NOMO-1 treated with dmso at 0.1 percent for 144 hours (cell line): ENCODE measurements around the gene SMYD5.
"Not testable (repeated sequence)": the region's sequence is repeated elsewhere in the genome, so short reads cannot be mapped to it uniquely, and the experiment has no call there.

Experiments used
- DNase-seq: peaks from one replicate; lab custom pipeline; 2025; ENCODE audit not compliant: unreplicated experiment; lab: John Stamatoyannopoulos, UW

The SMYD5 gene

DNA sequence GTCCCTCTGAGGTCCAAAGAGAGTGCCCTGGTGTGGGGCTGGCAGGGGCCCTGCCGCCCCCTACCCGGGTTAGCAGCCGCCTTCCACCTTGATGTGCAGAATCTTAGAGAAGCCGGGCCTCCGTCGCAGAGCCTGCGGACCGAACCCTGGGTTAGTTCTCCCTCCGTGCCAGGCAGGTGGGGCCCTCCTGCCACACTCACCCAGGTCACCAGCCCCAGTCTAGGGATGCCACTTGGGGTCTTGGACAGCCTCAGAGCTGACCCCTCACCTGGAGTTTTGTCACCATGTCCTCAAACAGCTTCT is 44.8 kb downstream of the SMYD5 start:
- no peak for DNase-seq

DNA sequence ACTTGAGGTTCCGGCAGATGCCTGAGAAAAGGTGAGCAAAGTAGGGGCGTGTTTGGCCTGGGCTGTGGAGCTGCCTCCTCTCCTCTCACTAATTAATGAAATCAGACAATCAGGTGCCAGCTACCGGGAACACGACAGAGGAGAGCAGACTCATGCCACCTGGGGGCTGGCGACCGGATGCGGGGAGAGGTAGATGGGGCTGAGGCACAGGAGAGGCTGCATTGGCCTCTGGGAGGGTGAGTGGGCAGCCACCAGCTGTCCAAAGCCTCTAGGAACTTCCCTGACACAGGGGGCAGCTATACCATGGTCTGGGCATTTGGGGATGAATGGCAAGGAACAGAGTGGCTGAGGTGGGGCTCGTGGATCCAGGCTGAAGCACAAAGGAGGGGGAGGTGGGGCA is 45.2 kb downstream of the SMYD5 start:
- no peak for DNase-seq

DNA sequence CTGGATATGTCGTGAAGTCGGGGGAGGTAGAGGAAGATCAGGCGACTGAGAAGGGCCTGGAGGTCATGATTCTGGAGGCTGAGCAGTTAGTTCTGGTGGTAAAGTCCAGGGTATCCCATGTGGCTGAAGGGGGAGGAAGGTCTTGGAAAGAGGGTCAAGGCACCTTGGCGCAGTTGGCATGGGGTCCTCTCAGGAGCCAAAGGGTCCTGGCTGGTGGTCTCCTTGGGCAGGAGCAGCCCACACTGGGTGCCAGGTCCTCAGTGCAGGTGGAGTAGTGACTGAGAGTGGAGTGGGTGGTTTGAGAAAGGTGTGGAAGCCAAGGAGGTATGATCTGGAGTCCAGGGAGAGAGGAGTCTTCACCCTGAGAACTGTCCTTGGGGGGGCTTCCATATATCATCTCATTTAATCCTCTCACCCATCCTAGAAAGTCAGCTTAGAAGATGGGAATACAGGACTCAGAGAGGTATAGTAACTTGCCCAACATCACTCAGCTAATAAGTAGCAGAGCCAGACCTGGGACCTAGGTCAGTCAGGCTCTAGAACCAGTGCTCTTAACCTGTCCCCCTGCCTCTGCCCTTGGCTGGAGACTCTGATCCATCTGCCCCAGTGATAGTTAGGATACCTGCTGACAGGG is 45.8 kb downstream of the SMYD5 start:
- DNase-seq, result no peak

DNA sequence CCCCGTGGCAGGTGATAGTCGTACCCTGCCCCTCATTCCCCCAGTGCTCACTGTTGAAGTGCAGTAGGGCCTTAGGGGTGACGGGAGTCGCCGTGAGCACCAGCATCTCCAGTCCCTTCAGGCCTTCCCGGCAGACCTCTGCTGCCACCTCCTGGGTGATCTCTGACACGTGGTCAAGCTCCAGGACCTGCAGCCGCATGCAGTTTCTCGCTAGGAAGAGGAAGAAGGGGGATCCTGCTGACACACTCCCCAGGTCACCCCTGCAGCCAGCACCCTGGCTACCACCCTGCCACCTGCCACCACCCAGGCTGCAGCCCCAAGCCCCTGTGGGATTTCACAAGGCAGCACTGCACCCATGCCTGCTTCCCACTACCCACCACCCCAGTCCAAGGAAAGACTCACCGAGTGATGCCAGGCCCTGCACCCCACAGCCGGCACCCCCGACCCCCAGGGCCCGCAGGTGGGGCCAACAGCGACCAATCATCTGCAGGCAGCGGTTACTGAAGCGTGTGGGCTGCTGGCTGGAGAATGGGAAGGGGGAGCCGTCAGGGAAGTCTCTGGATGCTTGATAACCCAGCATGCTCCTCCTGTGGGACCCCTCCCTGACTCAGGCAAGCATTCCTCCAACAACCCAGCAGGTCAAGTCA is 46.4 kb downstream of the SMYD5 start:
- DNase-seq, result no peak

DNA sequence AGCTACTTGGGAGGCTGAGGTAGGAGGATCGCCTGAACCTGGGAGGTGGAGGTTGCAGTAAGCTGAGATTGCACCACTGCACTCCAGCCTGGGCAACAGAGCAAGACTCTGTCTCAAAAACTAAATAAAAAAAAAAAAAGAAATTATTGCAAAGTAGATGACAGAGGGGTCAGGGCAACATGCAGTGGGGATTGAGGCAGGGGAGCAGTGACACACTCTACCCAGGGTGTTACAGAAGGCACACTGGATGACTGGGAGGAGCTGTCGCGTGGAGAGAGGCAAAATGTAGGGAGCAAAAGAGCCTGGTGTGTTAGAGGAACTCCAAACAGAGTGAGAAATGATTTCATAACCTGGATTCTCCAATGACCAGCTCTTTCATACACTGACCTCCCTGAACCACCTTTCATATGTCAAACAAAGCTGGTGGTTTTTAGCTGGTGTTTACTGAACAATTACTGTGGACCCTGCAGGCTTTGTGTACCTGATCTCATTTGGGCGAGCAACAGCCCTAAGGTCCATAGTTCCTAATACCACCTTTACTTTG is 48.1 kb downstream of the SMYD5 start:
- DNase-seq, result no peak

DNA sequence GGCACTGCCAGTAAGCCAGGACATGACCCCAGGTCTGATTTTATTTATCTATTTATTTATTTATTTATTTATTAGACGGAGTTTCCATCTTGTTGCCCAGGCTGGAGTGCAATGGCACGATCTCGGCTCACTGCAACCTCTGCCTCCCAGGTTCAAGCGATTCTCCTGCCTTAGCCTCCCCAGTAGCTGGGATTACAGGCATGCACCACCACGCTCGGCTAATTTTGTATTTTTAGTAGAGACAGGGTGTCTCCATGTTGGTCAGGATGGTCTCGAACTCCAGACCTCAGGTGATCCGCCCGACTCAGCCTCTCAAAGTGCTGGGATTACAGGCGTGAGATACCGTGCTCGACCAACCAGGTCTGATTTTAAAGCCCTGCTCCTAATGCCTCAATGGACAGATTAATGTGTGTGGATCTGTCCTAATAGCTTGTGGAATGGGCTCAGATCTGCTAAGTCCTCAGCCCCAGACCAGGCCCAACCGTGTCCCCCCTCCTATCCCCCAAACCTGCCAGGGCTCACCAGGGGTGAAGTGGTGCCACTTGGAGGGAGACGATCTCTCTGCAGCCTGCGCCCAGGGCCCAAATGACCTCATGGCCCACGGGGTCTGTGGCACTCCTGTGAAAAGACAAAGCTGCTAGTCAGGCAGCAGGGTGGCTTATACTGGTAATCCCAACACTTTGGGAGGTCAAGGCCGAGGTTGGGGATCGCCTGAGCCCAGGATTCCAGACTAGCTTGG is 48.8 kb downstream of the SMYD5 start:
- DNase-seq, result not testable (repeated sequence)

DNA sequence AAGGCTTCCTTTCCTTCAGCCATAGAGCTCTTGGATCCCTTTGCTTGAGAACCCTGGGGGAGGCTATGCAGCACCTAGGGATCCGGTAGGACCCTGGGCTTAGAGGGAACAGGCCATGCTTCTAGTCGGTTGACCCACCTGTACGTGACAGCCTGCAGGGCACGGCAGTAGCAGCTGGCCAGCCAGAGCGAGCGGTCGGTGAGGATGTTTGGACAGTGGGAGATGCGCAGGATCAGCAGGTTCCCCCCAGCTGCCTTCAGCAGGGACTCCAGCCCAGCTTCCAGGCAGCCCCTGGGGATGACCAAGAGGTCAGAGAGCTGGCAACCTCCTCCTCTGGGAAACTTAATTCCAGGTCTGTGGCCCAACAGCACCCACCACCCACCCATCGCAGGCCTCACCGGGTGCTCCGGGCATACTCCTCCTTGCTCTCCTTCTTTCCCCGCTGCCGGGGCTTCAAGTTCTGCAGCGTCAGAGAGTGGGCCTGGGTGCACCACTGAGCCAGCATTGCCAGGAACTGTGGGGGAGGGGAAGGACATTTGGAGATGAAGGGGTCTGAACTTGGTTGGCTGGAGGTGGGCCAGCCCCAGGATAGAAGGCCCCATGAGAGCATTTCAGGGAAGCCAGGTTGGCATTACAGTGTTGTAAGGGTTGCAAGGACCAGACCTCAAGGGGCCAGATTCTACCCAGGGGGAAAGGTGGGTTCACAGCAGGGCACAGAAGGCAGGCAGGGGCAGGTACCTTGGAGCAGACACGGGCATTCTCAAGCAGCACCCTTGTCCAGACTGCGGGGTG is 49.7 kb downstream of the SMYD5 start:
- no peak for DNase-seq

DNA sequence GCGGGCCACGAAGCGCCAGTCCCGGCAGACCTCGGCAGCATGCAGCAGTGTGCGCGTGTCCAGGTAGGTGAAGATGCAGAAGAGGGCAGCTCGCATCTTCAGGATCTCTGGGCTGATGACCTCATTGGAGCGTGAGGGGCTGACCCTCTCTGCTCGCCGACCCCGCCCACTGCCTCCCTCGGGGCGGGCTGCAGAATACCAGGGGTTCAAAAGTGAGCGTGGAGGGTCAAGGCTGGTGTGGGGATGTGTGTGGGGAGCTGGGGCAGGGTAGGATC is 50.2 kb downstream of the SMYD5 start:
- no peak for DNase-seq

DNA sequence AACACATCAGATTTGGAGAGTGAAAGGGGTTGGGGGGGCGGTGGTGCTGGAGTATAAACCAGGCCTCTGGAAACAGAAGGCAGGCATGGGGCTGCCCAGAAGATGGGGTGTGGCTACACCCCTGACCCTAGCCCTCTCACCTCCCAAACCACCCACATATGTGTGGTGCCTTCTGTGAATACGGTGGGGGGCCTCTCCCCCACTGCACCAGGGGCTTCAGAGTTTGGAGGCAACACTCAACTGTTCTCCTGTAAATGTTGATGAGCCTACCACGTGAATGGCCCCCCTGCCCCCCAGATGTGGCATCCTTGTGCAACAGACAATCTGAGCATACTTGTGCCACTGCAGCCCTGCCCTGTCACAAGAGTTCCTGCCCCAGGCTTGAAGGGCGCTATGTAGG is 50.7 kb downstream of the SMYD5 start:
- DNase-seq, result no peak

DNA sequence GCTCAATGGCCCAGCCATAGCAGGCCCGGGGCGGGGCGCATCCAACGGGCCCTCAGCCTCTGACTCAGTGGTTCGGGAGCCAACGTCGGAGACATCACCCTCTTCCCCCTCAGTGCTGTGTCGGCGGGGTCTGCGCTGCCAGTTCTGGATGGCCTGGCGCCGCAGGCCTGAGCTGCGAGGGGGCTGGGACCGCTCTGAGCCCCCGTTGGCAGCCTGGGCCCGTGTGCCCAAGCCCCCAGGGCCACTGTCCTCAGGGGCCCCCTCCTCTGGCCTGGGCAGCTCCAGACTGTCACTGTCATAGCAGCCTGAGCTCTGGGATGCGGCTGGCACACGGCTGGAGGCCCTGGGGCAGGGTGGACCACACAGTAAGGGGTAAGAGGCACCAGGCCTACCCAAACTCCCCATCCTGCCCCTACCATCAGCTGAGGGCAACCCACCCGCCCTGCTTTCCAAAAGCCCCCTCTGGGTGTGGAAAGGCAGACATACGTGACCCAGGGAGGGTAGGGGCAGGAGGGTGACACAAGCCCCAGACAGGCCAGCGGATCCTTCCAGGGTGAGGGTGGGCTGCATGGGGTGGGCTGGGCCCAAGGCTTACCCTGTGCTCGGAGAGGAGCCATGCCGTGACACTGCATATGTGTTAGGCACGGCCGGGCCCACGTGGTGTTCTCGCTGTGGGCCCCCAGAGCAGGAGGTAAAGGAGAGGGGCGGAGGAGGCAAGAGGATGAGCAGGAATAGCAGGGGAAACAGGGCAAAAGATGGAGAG is 51.4 kb downstream of the SMYD5 start:
- DNase-seq, result no peak

DNA sequence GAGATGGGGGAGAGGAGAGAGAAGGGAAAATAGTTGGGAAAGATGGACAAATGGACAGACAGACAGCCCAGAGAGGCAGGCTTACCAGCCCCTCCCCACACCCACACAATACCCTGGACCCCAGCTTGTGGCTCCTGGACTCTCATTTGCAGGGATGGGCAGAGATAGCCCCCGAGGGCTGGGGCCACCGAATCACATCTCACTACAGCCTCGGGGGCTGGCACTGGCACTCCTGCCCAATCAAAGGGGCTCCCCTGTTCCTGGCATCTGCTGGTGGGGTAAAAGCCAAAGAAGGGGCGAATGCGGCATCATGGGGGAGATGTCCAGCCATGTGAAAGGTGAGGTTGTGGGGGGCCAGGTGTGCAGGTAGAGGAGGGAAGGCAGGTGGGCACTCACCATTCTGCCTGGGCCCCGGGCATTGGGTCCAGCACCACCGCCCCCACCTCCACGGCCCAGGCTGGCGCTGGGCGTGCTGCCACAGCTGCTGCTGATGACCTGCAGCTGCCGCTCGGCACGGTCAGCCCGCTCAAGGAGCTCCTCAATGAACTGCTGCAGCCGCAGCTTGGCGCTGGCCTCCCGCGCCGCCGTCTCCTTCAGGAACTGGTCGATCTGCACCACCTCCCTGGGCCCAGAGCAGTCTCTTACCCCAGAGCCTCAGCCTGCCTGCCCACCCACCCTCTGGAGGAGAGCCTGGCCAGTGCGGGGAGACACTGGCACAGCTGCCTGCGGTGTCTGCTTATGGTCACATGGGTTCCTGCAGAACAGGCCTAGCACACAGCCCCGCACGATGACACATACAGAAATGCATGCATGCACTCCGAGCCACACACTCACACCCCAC is 52.2 kb downstream of the SMYD5 start:
- no peak for DNase-seq

DNA sequence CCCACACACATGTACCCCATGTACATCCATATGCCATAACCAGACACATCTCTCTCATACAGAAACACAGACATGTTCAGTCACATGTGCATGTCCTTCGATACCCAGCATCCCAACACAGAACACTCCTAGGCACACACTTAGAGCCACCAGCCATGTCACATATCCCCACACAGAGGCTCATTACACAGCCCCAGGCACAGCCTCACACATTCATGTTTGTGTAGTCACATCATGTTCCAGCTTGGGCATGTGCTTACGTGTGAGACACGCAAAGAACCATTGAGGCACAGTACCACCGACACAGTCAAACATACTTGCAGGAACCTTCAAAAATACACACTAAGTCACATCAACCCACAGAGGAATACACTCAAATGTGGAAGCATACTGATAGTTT is 53.0 kb downstream of the SMYD5 start:
- DNase-seq, result no peak

DNA sequence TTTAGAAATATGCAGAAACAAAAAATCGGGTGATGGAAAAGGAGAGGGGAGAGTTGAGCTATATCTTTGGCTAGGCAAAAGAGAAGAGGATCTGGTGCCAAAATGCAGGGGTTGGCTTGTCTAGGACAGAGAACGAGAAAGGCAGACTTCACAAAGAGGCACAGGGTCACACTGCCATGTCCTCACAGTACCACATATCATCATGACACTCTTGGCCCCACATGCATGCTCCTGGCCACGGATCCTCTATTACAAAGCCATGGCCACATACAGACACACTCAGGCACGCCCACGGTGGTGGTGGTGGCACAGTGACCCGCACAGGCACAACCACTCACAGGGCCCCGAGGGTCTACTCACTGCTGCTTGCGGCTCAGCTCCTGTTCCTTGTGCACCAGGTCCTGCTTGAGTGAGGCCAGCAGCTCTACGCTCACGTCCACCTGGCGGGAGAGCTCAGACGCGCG is 54.4 kb downstream of the SMYD5 start:
- DNase-seq, result no peak

DNA sequence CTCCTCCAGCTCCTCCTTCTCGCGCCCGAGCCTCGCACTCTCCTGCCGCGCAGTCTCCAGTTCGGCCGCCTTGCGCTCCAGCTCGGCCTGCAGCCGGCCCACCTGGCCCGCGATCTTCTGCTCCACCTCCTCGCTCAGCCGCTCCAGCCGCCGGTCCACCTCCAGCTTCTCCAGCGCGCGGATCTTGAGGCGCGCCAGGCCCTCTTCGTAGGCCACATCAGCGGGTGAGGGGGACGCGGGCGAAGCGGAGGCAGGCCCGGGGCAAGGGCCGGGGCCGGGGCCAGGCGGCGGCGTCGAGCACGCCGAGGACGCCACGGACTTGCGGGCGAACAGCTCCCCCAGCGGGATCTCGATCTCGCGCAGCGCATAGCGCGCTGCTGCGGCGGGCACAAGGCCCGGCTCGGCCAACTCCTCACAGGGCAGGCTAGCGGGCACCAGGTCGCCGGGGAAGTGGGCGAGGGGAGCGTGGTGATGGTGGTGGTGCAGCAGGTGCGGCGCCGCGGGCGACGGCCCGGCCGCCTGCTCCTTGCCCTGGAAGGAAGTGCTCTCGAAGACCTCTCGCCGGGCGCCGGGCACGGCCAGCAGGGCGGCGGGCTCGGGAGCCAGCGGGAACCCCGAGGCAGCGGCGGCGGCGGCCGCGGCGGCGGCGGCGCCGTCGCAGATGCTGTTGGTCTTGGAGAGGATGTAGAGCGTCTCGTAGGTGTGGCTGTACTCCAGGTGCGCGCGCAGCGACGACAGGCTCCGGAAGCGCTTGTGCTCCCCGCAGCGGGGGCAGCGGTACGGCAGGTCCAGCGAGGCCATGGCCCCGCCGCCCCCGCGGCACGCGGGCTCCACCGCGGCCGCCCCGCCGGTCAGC is 55.0 kb downstream of the SMYD5 start:
- DNase-seq, result no peak

DNA sequence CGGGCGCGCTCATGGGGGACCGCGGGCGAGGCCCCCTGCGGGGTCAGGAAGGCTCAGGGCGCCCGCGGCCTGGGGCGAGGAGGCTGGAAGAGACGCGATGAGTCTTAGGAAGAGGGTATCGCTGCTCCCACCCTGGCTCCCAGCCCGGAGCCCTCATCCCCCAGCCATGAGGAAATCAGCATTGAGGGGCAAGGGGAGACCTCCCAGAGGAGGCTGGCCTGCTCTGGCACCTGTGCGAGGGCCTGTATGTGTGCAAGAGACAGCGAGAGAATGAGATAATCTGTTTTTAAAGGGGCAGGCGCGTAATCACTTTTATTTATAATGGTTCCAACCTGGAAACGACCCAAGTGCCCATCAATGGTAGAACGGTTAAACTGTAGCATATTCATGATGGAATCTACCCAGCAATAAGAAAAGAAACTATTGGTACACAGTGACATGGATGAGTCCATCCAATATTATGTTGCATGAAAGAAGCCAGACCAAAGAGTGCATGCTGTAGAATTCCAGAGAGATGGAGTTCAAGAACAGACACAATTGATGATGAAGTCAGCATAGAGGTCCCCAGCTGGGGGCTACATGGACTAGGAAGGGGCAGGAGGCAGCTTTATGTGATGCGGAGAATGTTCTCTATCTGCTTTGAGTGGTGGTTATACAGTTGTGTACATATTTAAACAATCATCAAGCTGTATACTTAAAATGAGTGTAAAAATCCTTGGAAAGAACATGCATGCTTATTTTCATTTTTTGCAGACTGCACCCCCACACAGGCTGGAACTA is 55.8 kb downstream of the SMYD5 start:
- no peak for DNase-seq

DNA sequence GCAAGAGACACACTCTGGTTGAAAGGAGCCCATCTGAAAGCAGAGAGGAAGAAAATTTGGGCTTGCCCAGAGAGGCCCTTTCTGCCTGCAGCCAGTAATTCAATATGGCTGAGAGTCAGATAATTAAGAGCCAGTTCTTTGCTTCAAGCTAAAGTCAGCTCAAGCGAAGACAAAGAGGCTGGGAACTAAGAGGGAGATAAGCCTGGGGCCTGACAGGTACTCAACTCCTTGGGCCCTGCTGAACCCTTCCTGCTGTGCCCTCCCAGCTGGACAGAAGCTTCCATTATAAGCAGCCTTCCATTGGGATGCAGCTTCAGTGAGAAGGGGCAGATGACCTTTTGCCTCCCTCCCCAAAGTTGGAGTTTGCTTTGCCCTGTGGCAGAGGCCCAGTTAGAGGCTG is 58.2 kb downstream of the SMYD5 start:
- DNase-seq, result no peak
